HUES48 (cell line): ENCODE measurements around the gene APOBEC4.

Experiments used
- H3K27ac ChIP-seq: one replicate; pipeline ENCODE4 v1.7.0; 2013; ENCODE audit warnings: low read depth, low read length, inconsistent platforms
- H3K27me3 ChIP-seq: 2 replicates; pipeline ENCODE4 v1.6.1; 2013; ENCODE audit warnings: mild to moderate bottlenecking, low read length; ENCODE audit not compliant: control insufficient read depth, insufficient read depth
- H3K36me3 ChIP-seq: 2 replicates; pipeline ENCODE4 v1.6.1; 2013; ENCODE audit warnings: low read length; ENCODE audit not compliant: control insufficient read depth, insufficient read depth
- H3K4me1 ChIP-seq: 2 replicates; pipeline ENCODE4 v1.6.1; 2013; ENCODE audit warnings: mild to moderate bottlenecking, low read length; ENCODE audit not compliant: control insufficient read depth, insufficient read depth
- H3K4me3 ChIP-seq: 2 replicates; pipeline ENCODE4 v1.5.1; 2013; ENCODE audit warnings: mild to moderate bottlenecking, low read depth, low read length
- H3K9ac ChIP-seq: 2 replicates; pipeline ENCODE4 v1.6.1; 2013; ENCODE audit warnings: mild to moderate bottlenecking, low read depth, low read length, moderate library complexity
- H3K9me3 ChIP-seq: 2 replicates; pipeline ENCODE4 v1.6.1; 2013; ENCODE audit warnings: low read length; ENCODE audit not compliant: control insufficient read depth, insufficient read depth

The APOBEC4 gene

GRCh38 chr1:183600136-183600535 is 53.0 kb downstream of the APOBEC4 start:
- Histone ChIP-seq H3K9ac (no peak overlapping the region), H3K4me3 (no peak overlapping the region), H3K27ac (no peak overlapping the region), H3K4me1 (no peaks in the 10 kb centered on the region), H3K9me3 (no peaks in the 10 kb centered on the region), H3K27me3 (no peaks in the 10 kb centered on the region), H3K36me3 (no peaks in the 10 kb centered on the region)

- Histone ChIP-seq H3K27me3 (no peaks in the 10 kb centered on the region), H3K36me3 (no peaks in the 10 kb centered on the region), H3K4me3 (no peak overlapping the region), H3K9ac (no peak overlapping the region), H3K4me1 (no peaks in the 10 kb centered on the region), H3K27ac (no peak overlapping the region), H3K9me3 (no peaks in the 10 kb centered on the region)
Observed at GRCh38 chr1:183598386-183598785, 54.7 kb downstream of the APOBEC4 start.

GRCh38 chr1:183597656-183598347 is 55.3 kb downstream of the APOBEC4 start:
- H3K9ac ChIP-seq = no peak overlapping the region
- H3K9me3 ChIP-seq = no peaks in the 10 kb centered on the region
- no peaks in the 10 kb centered on the region for H3K27me3 ChIP-seq
- no peak overlapping the region for H3K4me3 ChIP-seq
- no peaks in the 10 kb centered on the region for H3K4me1 ChIP-seq
- H3K36me3 ChIP-seq = no peaks in the 10 kb centered on the region
- no peak overlapping the region for H3K27ac ChIP-seq

- no peak overlapping the region for H3K4me3 ChIP-seq
- H3K27ac ChIP-seq = no peak overlapping the region
- H3K27me3 ChIP-seq = no peaks in the 10 kb centered on the region
- H3K4me1 ChIP-seq = no peaks in the 10 kb centered on the region
- H3K9me3 ChIP-seq = no peaks in the 10 kb centered on the region
- no peak overlapping the region for H3K9ac ChIP-seq
- H3K36me3 ChIP-seq = no peaks in the 10 kb centered on the region
Observed at GRCh38 chr1:183596500-183596899, 56.6 kb downstream of the APOBEC4 start.
